Astrocyte of the spinal cord (primary cell): ENCODE results near the gene LGALS7.

Source experiments
- DNase-seq: peaks from one replicate; pipeline ENCODE4 v3.0.0; 2011; ENCODE audit warnings: low read depth, low spot score
- H3K4me3 ChIP-seq: 2 replicates; pipeline ENCODE4 v1.5.1; 2011; ENCODE audit warnings: low read depth, mild to moderate bottlenecking, low read length, moderate library complexity
- CTCF ChIP-seq: IDR thresholded peaks from 2 replicates; pipeline ENCODE4 v1.5.1; 2012; ENCODE audit warnings: low read depth, mild to moderate bottlenecking, low read length, inconsistent platforms
- in situ Hi-C: cut with HindIII; loops from 2 replicates; pipeline ENCODE4 v1.10.0; 2017; ENCODE audit warnings: low sequenced_read_pairs

LGALS7 gene

GRCh38 chr19:38734426-38735256 lies 38.7 kb downstream of the LGALS7 start:
- TF ChIP-seq CTCF: no peak
- DNase-seq: peak; percentile 45
- in situ Hi-C loops: no loop called here
- no peak overlapping the region for H3K4me3 ChIP-seq

GRCh38 chr19:38734176-38734425 lies 39.2 kb downstream of the LGALS7 start:
- in situ Hi-C loops: no loop called here
- no peak overlapping the region for H3K4me3 ChIP-seq
- no peak for DNase-seq
- no peak for TF ChIP-seq CTCF

- TF ChIP-seq CTCF: no peak
- no peak overlapping the region for H3K4me3 ChIP-seq
- in situ Hi-C loops: no loop called here
- no peak for DNase-seq
These were observed 39.7 kb downstream of the LGALS7 start for GRCh38 chr19:38733493-38734175.

DNA sequence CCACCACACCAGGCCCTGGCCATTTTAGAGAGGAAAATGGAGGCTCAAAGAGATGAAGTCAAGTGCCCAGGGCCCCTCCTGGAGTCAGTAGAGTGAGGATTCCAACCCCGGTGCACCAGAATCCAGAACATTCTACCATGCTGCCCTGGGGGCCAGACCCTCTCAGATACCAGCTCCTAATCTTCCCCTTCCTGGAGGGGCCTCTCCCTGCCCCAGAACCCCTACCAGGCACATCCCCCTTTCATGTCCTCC lies 40.1 kb downstream of the LGALS7 start:
- in situ Hi-C loops: no loop called here
- no peak for TF ChIP-seq CTCF
- DNase-seq: no peak
- H3K4me3 ChIP-seq: no peak overlapping the region

GRCh38 chr19:38731654-38732301 lies 41.5 kb downstream of the LGALS7 start:
- H3K4me3 ChIP-seq: no peak overlapping the region
- in situ Hi-C loops: no loop called here
- DNase-seq: no peak
- TF ChIP-seq CTCF: no peak

- DNase-seq: no peak
- in situ Hi-C loops: no loop called here
- H3K4me3 ChIP-seq: no peak overlapping the region
- TF ChIP-seq CTCF: no peak
These were observed 42.4 kb downstream of the LGALS7 start for GRCh38 chr19:38730731-38731589.
